Fibroblast of skin of back (primary cell): ENCODE measurements around the gene ZBTB33.

Source experiments
- DNase-seq: peaks from one replicate; pipeline ENCODE4 v3.0.0-alpha.2; 2013

The ZBTB33 gene

DNA sequence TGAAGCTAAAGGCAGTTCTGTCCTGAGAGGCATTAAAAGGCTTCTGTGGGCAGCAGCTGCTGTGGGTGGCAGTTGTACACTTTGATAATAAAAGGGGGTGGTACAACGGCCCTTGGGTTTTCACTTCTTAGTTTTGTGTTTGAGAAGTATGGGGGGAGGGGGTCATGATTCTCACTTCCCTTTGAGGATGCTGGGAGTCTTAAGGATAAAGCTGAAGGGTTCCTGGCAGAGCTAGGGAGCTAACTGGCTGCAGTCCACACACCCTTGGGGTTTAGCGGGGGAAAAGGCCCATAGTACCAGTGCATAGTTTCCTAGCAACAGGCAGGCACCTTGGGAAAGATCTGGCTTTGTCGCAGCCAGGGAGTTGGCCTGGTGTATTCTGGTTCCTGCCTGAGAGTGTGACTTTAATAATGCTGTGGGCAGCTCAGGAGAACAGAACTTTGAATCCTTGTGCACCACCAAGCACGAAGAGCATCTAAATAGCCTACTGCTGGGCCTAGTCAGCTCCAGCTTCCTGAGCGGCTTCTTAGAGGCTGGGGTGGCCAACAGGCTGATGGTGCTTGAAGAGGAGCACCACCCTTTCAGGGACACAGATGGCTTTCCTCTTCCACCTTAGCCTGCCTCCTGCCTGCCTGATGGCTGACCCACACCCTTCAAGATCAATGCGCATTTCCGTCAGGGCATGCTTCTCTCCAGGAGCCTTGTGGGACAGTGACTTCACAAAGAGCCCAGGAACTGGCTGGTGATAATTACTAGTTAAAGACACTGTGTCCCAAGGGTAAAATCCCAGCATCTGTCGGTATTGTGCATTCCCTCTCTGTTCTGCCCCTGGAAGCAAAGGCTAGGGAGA lies 12.5 kb downstream of the ZBTB33 start:
- DNase-seq, result no peak

DNA sequence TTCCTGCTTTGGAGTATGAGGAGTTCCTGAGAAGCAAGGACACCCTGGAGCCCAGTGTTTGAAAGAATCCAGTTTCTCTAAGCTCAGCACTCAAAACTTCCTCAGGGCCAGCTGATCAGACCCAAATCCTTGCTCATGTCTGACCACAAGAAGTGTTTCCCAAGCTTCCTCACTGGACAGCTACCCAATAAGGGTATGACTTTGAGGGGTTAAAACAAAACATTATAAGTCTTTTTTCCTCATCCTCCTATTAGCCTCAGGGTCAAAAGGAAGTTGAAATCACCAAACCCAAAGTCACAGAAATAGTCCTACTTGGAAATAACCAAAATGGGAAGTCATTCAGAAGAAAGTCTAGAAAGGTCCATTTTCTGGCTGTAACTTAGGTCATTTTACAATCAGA lies 13.7 kb downstream of the ZBTB33 start:
- DNase-seq, result no peak

GRCh38 chrX:120269373-120270035 lies 18.9 kb downstream of the ZBTB33 start:
- DNase-seq, result no peak

- no peak for DNase-seq
Measured at GRCh38 chrX:120270567-120270966, 20.0 kb downstream of the ZBTB33 start.

DNA sequence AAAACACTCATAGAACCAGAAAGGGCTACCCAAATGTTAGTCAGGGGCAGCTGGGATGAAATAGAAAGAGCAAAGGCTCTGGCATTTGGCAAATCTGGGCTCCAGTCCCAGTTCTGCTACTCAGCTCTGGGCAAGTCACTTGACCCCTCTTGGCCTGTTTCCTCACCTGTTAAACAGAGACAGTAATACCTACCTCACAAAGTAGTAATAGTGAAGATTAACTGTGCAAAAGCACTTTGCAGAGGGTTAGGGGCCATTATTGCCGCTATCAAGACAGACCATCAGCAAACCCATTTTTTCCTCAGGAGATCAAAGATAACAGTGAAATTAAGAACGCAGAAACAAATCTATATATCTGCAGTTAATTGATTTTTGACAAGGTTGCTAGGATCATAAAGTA lies 20.6 kb downstream of the ZBTB33 start:
- DNase-seq, result no peak

GRCh38 chrX:120274145-120274544 lies 23.5 kb downstream of the ZBTB33 start:
- no peak for DNase-seq

GRCh38 chrX:120274958-120275357 lies 24.3 kb downstream of the ZBTB33 start:
- no peak for DNase-seq

- no peak for DNase-seq
Measured at GRCh38 chrX:120281021-120281624, 30.5 kb downstream of the ZBTB33 start.

DNA sequence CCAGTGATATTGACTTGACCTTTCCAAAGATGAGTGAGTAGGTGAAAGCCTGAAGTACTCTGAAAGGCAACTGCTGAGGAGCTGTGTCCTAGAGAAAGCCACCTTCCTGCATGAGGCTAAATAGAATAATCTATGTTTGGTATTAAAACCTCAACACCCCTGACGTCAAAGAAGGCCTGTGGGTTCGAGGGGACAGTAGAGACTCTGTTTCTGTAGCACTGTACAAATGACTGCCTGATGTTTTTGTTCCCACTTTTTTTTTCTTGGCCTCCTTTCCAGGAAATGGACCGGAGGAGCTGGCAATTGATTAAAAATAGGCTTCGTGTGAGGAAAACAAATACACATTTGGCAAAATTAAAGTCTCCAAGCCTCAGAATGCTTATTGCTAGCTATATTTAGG lies 31.1 kb downstream of the ZBTB33 start:
- no peak for DNase-seq

DNA sequence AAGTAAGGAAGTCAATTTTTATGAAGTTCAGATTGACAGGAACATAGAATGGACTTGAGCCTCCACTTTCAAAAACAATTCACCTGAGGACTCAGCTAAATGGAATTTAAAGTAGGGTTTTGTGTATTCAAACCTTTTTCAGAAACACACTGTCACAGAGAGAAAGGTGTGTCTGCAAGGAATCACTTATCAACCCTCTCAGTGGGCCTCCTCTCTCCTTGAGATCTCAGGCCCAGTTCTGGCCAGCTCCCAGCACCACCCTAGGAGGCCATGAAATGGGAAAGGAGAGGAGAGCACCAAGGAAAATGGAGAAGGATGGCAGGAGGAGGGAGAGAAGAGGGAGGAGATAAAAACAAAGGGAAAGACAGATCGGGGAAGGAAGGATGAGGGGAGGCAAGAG lies 32.1 kb downstream of the ZBTB33 start:
- no peak for DNase-seq

GRCh38 chrX:120286733-120287512 lies 36.3 kb downstream of the ZBTB33 start:
- DNase-seq, result no peak

DNA sequence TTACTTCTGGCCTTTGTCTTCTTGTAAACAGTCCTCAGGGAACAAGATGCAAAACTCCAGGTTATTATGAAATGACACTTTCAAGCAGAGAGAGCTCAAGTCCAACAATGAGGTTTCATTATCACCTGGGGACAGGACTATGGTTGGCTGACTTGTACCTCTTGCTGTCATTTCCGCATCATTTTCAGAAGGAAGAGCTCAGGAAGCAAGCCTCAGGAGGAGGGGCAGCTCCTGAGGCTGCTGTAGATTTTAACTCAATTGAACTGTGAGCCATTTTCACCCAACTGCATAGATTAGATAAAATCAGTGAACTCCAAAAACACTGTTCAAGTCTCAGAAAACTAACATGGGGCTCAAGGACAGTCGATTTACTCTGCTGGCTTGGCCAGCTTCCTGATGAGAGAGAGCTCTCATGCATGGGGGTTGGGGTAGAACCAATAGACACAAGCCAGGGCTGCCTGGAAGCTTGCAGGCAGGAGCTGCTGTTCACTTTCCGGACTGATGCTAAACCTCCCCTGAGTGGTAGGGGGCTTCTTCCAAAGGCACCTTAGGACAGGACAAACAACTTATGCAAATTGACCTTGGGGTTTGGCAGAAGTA lies 37.0 kb downstream of the ZBTB33 start:
- DNase-seq, result no peak

- DNase-seq, result no peak
Measured at GRCh38 chrX:120290107-120290506, 39.5 kb downstream of the ZBTB33 start.

- no peak for DNase-seq
Measured at GRCh38 chrX:120291211-120291610, 40.6 kb downstream of the ZBTB33 start.

DNA sequence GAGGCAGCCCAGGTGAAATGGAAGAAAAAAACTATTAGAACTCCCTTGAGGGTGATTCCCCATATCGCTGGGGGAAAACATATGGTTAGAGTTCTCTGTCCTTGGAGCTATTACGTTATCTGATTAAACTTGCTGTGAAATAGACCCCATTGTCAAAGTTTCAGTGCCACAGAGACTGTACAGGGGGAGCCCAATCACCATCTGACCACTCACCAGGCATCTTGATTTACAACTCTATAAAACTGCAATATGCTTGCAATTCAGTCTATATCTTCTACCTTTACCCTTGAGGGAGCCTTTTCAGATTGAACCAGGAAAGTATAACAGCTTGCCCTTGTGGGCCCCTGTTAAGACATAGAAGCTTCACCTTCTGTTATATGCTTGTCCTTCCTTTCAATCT lies 42.4 kb downstream of the ZBTB33 start:
- DNase-seq, result no peak

DNA sequence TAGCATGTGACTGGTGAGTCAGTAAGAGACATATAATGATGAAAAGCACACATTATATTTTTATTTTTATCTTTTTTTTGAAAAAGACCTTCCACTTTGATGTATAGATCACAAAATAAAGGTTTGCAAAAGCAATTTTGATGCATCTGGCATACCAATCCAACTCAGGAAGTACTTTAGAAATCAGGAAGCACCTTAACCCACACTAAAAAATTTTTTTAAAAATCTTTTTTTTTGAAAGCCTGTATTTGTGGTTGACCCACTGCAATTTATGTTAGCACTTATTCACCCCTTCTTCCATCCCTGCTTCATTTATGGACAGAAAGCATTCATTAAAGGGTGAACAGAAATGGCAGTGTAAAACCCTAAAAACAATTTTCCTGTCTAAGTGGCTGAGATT lies 44.0 kb downstream of the ZBTB33 start:
- DNase-seq, result no peak

DNA sequence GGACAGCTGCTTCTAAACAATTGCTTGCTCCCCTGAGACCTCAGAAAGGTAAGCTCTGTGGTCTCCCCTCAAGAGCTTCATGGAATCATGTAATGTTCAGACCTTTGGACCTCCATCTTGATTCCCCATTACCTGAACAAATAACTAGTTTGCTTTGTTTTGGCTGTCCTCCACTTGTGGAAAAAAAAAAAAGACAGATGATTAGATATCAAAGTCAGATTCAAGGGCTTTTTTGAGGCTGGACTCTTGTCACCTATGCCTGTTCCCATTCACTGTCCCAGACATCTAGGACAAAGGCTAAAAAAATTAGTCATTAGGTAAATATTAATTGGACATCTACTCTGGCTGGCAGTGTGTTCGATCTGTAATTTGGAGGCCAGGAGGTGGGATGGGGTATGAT lies 47.3 kb downstream of the ZBTB33 start:
- no peak for DNase-seq

GRCh38 chrX:120299928-120300327 lies 49.3 kb downstream of the ZBTB33 start:
- no peak for DNase-seq

GRCh38 chrX:120301497-120301896 lies 50.9 kb downstream of the ZBTB33 start:
- DNase-seq, result no peak

DNA sequence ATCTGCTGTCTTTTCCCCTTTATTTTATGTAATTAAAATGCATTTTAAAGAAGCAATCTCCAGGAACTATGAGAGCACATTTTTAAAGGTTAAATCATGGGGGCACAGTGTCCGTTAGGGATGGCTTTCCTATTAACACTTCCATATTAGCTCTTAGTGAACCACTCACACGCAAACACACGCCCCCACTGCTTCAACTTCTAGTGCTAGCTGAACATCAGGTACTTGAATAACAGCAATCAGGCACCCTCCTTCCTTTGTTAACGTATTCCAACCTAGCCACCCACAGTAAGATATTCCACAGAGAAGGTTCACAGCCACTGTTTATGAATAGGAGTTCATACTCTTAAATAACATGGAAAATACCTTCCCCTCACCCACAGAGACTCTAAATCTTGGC lies 51.3 kb downstream of the ZBTB33 start:
- DNase-seq, result no peak

DNA sequence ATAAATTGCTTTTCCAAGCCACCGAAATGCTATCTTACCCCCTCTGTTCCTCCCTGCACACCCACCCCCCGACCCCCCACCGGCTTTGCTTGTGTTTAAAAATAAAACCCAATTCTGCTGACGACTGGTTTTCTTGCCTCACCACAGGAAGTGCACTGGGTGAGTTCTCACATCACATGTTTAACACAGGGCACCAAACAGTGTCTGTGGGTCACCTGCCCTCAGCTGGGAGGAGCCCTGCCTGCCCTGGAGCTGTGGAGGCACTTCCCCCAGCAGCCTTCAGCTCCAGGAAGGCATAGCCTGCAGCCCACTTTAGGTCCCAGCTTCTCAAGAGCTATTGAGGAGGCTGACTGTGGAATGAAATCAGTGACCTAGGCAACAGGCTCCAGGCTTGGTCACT lies 51.8 kb downstream of the ZBTB33 start:
- DNase-seq, result no peak

DNA sequence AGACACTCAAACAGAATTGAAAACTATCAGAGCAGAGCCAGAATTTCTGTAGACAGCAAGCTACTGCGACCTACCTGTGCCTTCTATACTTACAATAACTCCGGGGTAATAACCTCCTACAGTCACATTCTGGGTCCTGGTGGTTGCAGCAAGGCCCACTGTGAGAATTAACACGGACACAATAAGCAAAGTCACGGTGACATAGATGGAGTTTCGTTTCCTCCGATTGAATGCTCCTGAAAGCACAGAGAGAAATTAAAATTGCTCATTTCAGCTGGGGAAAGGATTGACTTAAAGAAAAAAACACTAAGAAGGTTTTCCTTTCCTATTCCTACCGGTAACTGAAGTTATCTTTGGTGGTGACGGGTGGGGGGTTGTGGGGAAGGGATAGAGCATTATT lies 53.6 kb downstream of the ZBTB33 start:
- no peak for DNase-seq
